ENCODE measurements around the gene NT5C3A.

DNA sequence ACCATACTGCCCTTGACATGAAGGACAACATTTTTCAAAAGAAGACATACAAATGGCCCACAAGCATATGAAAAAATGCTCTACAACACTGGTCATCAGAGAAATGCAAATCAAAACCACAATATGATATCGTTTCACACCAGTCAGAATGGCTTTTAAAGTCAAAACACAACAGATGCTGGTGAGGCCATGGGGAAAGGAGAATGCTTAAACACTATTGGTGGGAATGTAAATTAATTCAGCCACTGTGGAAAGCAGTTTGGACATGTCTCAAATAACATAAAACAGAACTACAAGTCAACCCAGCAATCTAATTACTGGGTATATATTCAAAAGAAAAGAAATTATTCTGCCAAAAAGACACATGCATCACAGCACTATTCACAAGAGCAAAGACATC is 4.2 kb upstream of the NT5C3A start:
- TF ChIP-seq, protein P1, sequence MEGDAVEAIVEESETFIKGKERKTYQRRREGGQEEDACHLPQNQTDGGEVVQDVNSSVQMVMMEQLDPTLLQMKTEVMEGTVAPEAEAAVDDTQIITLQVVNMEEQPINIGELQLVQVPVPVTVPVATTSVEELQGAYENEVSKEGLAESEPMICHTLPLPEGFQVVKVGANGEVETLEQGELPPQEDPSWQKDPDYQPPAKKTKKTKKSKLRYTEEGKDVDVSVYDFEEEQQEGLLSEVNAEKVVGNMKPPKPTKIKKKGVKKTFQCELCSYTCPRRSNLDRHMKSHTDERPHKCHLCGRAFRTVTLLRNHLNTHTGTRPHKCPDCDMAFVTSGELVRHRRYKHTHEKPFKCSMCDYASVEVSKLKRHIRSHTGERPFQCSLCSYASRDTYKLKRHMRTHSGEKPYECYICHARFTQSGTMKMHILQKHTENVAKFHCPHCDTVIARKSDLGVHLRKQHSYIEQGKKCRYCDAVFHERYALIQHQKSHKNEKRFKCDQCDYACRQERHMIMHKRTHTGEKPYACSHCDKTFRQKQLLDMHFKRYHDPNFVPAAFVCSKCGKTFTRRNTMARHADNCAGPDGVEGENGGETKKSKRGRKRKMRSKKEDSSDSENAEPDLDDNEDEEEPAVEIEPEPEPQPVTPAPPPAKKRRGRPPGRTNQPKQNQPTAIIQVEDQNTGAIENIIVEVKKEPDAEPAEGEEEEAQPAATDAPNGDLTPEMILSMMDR (IDR thresholded peaks at IDR 0.05): no peak
- no peak for TF ChIP-seq POLR2A (IDR thresholded peaks at IDR 0.05)
